SK-N-SH (cell line): ENCODE measurements around the gene RBBP8NL. TPM values are rescaled to one million over a fixed set of nuclear protein-coding genes. Genes with fewer than 3 reads are reported as not detected.

ENCODE experiments used
- CTCF ChIA-PET: fragments of 300-600, 350-600 bp; formaldehyde crosslinking; extraction: SDS; loops from one replicate; lab custom pipeline; 2021; lab: Yijun Ruan, JAX
- POLR2A ChIA-PET: fragments of 350-600 bp; sonication (Branson Sonifier 250); formaldehyde crosslinking; extraction: SDS; loops from one replicate; lab custom pipeline; 2020; ENCODE audit warnings: antibody characterized with exemption, inconsistent platforms; lab: Yijun Ruan, JAX
- DNase-seq: peaks from one replicate; pipeline ENCODE4 v3.0.0; 2012
- H2AFZ ChIP-seq: fragments of 200-600 bp; sonication (generic); 2 replicates; pipeline ENCODE4 v1.8.1; 2016; ENCODE audit warnings: antibody characterized with exemption, mild to moderate bottlenecking, low read depth
- H3F3A ChIP-seq: fragments of 200-600 bp; sonication (generic); replicated peaks from 2 replicates; pipeline ENCODE3; 2016; ENCODE audit warnings: antibody characterized with exemption, mild to moderate bottlenecking; ENCODE audit not compliant: insufficient read depth
- H3K27ac ChIP-seq, 2 experiments: fragments of 200-500 bp in 1 of 2; fragments of 200-600 bp in 1 of 2; sonication (Bioruptor generic) in 1 of 2; sonication (generic), shearing (Covaris generic) in 1 of 2; 2 replicates each; pipeline versions ENCODE4 v1.5.1 to v1.6.1; 2014 to 2016; ENCODE audit warnings: low read depth in 2 of 2, inconsistent platforms in 1 of 2, low read length in 1 of 2, mild to moderate bottlenecking in 1 of 2, mixed read lengths in 1 of 2
- H3K27me3 ChIP-seq: fragments of 200-600 bp; sonication (generic), shearing (Covaris generic); 2 replicates; pipeline ENCODE4 v1.6.1; 2016; ENCODE audit warnings: mixed run types; ENCODE audit not compliant: insufficient read depth
- H3K36me3 ChIP-seq, 2 experiments: fragments of 200-500 bp in 1 of 2; fragments of 200-600 bp in 1 of 2; sonication (Bioruptor generic) in 1 of 2; sonication (generic) in 1 of 2; replicated peaks in 1 of 2; 2 replicates each; pipeline versions ENCODE3 to v1.5.1; 2014 to 2016; ENCODE audit warnings: low read length in 1 of 2, mild to moderate bottlenecking in 1 of 2; ENCODE audit not compliant: insufficient read depth in 2 of 2, control insufficient read depth in 1 of 2
- H3K4me1 ChIP-seq, 2 experiments: fragments of 200-500 bp in 1 of 2; fragments of 200-600 bp in 1 of 2; sonication (Bioruptor generic) in 1 of 2; sonication (generic), shearing (Covaris generic) in 1 of 2; 2 replicates each; pipeline versions ENCODE4 v1.5.1 to v1.6.1; 2014 to 2016; ENCODE audit warnings: low read depth in 1 of 2, low read length in 1 of 2, mixed run types in 1 of 2; ENCODE audit not compliant: insufficient read depth in 2 of 2, control insufficient read depth in 1 of 2
- H3K4me2 ChIP-seq: fragments of 200-600 bp; sonication (generic), shearing (Covaris generic); 2 replicates; pipeline ENCODE4 v1.6.1; 2017; ENCODE audit warnings: mixed run types
- H3K4me3 ChIP-seq, 2 experiments: fragments of 200-500 bp in 1 of 2; fragments of 200-600 bp in 1 of 2; sonication (Bioruptor generic) in 1 of 2; sonication (generic), shearing (Covaris generic) in 1 of 2; 2 replicates each; pipeline versions ENCODE4 v1.5.1 to v1.8.1; 2014 to 2016; ENCODE audit warnings: low read depth in 2 of 2, inconsistent platforms in 1 of 2, low read length in 1 of 2, mild to moderate bottlenecking in 1 of 2, mixed read lengths in 1 of 2, moderate library complexity in 1 of 2
- H3K79me2 ChIP-seq: fragments of 200-600 bp; sonication (generic); 2 replicates; pipeline ENCODE4 v1.8.1; 2017; ENCODE audit warnings: mild to moderate bottlenecking; ENCODE audit not compliant: insufficient read depth
- H3K9ac ChIP-seq: fragments of 200-600 bp; sonication (generic); 2 replicates; pipeline ENCODE4 v1.6.1; 2017; ENCODE audit warnings: mixed run types
- H3K9me2 ChIP-seq: fragments of 200-600 bp; sonication (generic); 2 replicates; pipeline ENCODE4 v1.6.1; 2017; ENCODE audit warnings: mixed run types
- H3K9me3 ChIP-seq: fragments of 200-600 bp; sonication (generic); 2 replicates; pipeline ENCODE4 v1.6.1; 2017; ENCODE audit warnings: mixed run types, mild to moderate bottlenecking, moderate library complexity
- H4K20me1 ChIP-seq: fragments of 200-600 bp; sonication (generic); 2 replicates; pipeline ENCODE4 v1.6.1; 2017; ENCODE audit warnings: mild to moderate bottlenecking, mixed run types; ENCODE audit not compliant: insufficient read depth
- FOSL2 ChIP-seq: IDR thresholded peaks from 2 replicates; pipeline ENCODE4 v1.4.0; 2012; ENCODE audit warnings: low read depth, mild to moderate bottlenecking, moderate library complexity, borderline replicate concordance
- FOXM1 ChIP-seq: IDR thresholded peaks from 2 replicates; pipeline ENCODE4 v1.4.0; 2012; ENCODE audit warnings: low read depth, mild to moderate bottlenecking
- JUND ChIP-seq: IDR thresholded peaks from 2 replicates; pipeline ENCODE4 v1.4.0; 2012
- NFIC ChIP-seq: IDR thresholded peaks from 2 replicates; pipeline ENCODE4 v1.4.0; 2012; ENCODE audit warnings: borderline replicate concordance
- NRF1 ChIP-seq: IDR thresholded peaks from 2 replicates; pipeline ENCODE4 v1.6.1; 2012; ENCODE audit warnings: low read depth, mild to moderate bottlenecking, low read length
- PBX3 ChIP-seq: IDR thresholded peaks from 2 replicates; pipeline ENCODE4; 2012
- RXRA ChIP-seq: IDR thresholded peaks from 2 replicates; pipeline ENCODE4 v1.4.0; 2012; ENCODE audit warnings: low read depth, mild to moderate bottlenecking, borderline replicate concordance
- SIN3A ChIP-seq: IDR thresholded peaks from 2 replicates; pipeline ENCODE4 v1.6.1; 2012; ENCODE audit warnings: low read depth, mild to moderate bottlenecking, low read length, moderate library complexity, borderline replicate concordance
- SMC3 ChIP-seq: IDR thresholded peaks from 2 replicates; pipeline ENCODE4 v1.6.1; 2012; ENCODE audit warnings: low read depth, low read length, improper control_type of control experiment
- YY1 ChIP-seq: IDR thresholded peaks from 2 replicates; pipeline ENCODE4 v1.4.0; 2012; ENCODE audit warnings: low read depth, mild to moderate bottlenecking
- ZBTB33 ChIP-seq: IDR thresholded peaks from 2 replicates; pipeline ENCODE4 v1.4.0; 2012; ENCODE audit warnings: low read depth, borderline replicate concordance
- WGBS: methylation state at CpG from one replicate; pipeline ENCODE4 v1.1.6; 2017; ENCODE audit warnings: low lambda C conversion rate; 5-methylcytosine and 5-hydroxymethylcytosine counted together
- polyA plus RNA-seq, 3 experiments: library from polyadenylated mRNA; depleted of rRNA; stranded (reverse); fragments of >200 nt; gene quantifications; 2 replicates each; pipeline ENCODE4 v1.2.3, GENCODE V29; 2012
- TF ChIP-seq, protein P1 (sequence below): IDR thresholded peaks from 2 replicates; pipeline ENCODE4 v1.4.0; 2012; ENCODE audit warnings: low read depth, borderline replicate concordance

The RBBP8NL gene
- polyA plus RNA-seq, 1 of the 3 experiments (the other 2 are of a cell fraction), result not detected

GRCh38 chr20:62360854-62361798 is 66.2 kb downstream of the RBBP8NL start:
- CTCF ChIA-PET, result no interaction called here
- WGBS, result 74% methylated on average over 13 of the region's 25 CpGs

More at GRCh38 chr20:62360854-62361798, 66.2 kb downstream of the RBBP8NL start:
- Histone ChIP-seq H3K27me3 (no peaks in the 10 kb centered on the region), H3K4me1 (peaks cover 16 to 84% of the 10 kb centered on the region in 2 experiments; a peak in 3 of 4 replicates), H3K79me2 (peaks cover 31% of the 10 kb centered on the region), H3K36me3 (peaks cover 0 to 7% of the 10 kb centered on the region in 2 experiments), H3K9me2 (no peaks in the 10 kb centered on the region), H2AFZ (no peak overlapping the region), H4K20me1 (peaks cover 38% of the 10 kb centered on the region), H3K4me3 (no peak overlapping the region), H3K9ac (no peak overlapping the region), H3K27ac (no peak overlapping the region; a peak in 1 of 4 replicates), H3F3A (peaks cover 3% of the 10 kb centered on the region), H3K4me2 (no peak overlapping the region), H3K9me3 (no peaks in the 10 kb centered on the region)
- POLR2A ChIA-PET, result no interaction called here
- DNase-seq, result no peak
- TF ChIP-seq SMC3, result no peak
- TF ChIP-seq ZBTB33, result no peak
- TF ChIP-seq, protein P1, sequence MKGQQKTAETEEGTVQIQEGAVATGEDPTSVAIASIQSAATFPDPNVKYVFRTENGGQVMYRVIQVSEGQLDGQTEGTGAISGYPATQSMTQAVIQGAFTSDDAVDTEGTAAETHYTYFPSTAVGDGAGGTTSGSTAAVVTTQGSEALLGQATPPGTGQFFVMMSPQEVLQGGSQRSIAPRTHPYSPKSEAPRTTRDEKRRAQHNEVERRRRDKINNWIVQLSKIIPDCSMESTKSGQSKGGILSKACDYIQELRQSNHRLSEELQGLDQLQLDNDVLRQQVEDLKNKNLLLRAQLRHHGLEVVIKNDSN, result no peak
- no peak for TF ChIP-seq PBX3
- TF ChIP-seq NRF1, result no peak
- no peak for TF ChIP-seq YY1
- TF ChIP-seq FOSL2, result no peak
- no peak for TF ChIP-seq SIN3A
- TF ChIP-seq JUND, result no peak
- no peak for TF ChIP-seq NFIC
- no peak for TF ChIP-seq RXRA
- no peak for TF ChIP-seq FOXM1

Other genes with a start within 250 kb of the RBBP8NL start
- gene MTG2, start 244.5 kb downstream of the RBBP8NL start, polyA plus RNA-seq (2012; rRNA removed), result 36.6 and 42.9 TPM in 2 replicates
- 0.02 TPM in 2 replicates for gene HRH3, start 207.3 kb downstream of the RBBP8NL start, polyA plus RNA-seq (2012; rRNA removed)
- gene OSBPL2, start 189.0 kb downstream of the RBBP8NL start, polyA plus RNA-seq (2012; rRNA removed), result 17.7 and 18.7 TPM in 2 replicates
- 137 and 142 TPM in 2 replicates for gene ADRM1, start 124.5 kb downstream of the RBBP8NL start, polyA plus RNA-seq (2012; rRNA removed)
- 16.1 and 27.2 TPM in 2 replicates for gene LAMA5, start 60.2 kb downstream of the RBBP8NL start, polyA plus RNA-seq (2012; rRNA removed)
- 11,376 and 16,625 TPM in 2 replicates for gene RPS21, start 40.4 kb downstream of the RBBP8NL start, polyA plus RNA-seq (2012; rRNA removed)
- gene CABLES2, start 20.3 kb downstream of the RBBP8NL start, polyA plus RNA-seq (2012; rRNA removed), result 4.2 and 4.8 TPM in 2 replicates
- not detected in 2 replicates for gene GATA5, start 48.5 kb upstream of the RBBP8NL start, polyA plus RNA-seq (2012; rRNA removed)
- gene SLCO4A1, start 215.0 kb upstream of the RBBP8NL start, polyA plus RNA-seq (2012; rRNA removed), result 0.33 and 0.36 TPM in 2 replicates